HG03342 (cell line): Measurements from ENCODE around the gene ERFL.

Source experiments
- ATAC-seq: cut with Tn5 transposase; IDR thresholded peaks from one replicate; pipeline ENCODE4 v1.9.1; 2021; ENCODE audit warnings: mild to moderate bottlenecking, moderate library complexity; ENCODE audit not compliant: unreplicated experiment

Gene ERFL

GRCh38 chr19:41901707-41902360 lies 26.4 kb downstream of the ERFL start:
- ATAC-seq = no peak

DNA sequence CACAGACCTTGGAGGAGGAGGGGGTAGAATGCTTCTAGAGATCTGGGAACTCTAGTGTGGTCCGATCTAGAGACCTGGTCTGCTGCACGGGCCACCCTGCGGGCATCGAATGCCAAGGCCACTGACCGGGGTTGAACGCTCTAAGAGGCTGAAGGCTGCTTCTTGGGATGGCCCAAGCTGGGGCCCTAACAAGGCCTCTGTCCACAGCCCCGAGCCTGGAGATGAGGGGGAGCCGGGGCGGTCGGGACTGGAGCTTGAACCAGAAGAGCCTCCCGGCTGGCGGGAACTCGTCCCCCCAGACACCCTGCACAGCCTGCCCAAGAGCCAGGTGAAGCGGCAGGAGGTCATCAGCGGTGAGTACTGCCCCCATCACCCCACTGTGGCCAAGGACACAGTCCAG lies 30.0 kb downstream of the ERFL start:
- no peak for ATAC-seq

DNA sequence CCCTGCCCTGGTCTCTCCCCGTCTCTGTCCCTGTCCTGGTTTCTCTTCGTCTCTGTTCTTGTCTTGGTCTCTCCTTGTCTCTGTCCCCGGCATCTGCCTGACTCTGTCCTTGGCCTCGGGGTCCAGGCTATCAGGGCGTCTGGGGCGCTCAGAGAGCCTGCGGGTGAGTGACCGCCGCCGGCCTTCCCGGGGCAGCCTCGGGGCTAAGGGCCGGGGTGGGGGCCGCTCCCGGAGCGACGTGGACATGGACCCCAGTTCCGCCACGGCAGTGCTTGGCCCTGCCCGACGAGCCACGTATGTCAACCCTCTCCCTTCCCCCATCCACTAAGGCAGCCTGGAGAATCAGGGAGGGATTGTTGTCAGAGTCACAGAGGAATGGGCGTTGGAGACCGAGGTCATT lies 30.4 kb downstream of the ERFL start:
- ATAC-seq = no peak

- ATAC-seq = no peak
These were observed 31.1 kb downstream of the ERFL start for GRCh38 chr19:41897181-41897580.

- no peak for ATAC-seq
These were observed 31.7 kb downstream of the ERFL start for GRCh38 chr19:41896581-41896942.

GRCh38 chr19:41895745-41896580 lies 32.3 kb downstream of the ERFL start:
- no peak for ATAC-seq

DNA sequence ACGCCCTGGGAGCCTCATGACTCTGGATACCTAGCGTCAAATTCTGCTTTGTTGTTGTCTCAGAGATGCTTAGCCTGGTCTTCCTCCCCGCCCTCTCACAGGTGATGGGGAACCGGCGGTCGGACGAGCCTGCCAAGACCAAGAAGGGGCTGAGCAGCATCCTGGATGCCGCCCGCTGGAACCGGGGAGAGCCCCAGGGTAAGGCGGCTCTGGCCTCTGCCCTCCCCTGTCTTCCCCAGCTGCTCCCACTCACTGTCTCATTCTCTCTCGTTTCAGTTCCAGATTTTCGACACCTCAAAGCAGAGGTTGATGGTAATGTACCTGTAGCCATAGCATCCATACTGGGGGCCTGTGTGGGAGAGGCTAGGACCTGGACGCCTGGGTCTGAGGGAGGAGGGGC lies 33.9 kb downstream of the ERFL start:
- no peak for ATAC-seq

DNA sequence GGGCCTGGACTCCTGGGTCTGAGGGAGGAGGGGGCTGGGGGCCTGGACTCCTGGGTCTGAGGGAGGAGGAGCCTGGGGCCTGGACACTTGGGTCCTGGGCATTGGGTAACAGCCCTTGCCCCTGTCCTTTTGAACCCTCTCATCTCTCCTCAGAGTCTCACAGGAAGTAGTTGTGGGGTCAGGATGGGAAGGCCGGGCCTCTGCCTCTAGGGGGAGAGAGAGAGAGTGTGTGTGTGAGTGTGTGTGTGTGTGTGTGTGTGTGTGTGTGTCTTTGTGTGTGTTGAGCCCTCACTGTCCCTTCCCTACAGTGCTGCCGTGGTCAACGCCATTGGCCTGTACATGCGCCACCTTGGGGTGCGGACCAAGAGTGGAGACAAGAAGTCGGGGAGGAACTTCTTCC lies 34.4 kb downstream of the ERFL start:
- no peak for ATAC-seq

- no peak for ATAC-seq
These were observed 35.9 kb downstream of the ERFL start for GRCh38 chr19:41892173-41892902.

DNA sequence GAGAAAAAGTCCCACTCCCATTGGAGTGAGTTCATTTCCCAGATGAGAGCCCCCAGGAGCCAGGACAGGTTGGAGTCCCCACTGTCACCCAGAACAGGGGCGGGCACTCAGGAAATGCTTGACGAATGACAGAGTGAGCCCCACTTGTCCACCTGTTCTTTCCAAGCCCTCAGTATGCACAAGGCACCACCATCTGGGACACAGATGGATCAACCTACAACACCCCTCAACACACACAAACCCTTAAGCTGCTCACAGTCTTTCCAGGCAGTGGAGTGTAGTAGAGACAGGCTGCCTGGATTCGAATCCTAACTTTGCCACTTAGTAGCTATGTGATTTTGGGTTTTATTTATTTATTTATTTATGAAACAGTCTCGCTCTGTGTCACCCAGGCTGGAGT lies 37.3 kb downstream of the ERFL start:
- ATAC-seq = no peak

- no peak for ATAC-seq
These were observed 38.4 kb downstream of the ERFL start for GRCh38 chr19:41889896-41890295.

GRCh38 chr19:41888926-41889325 lies 39.3 kb downstream of the ERFL start:
- ATAC-seq = no peak

- no peak for ATAC-seq
These were observed 40.4 kb downstream of the ERFL start for GRCh38 chr19:41887711-41888382.

- no peak for ATAC-seq
These were observed 41.2 kb downstream of the ERFL start for GRCh38 chr19:41886761-41887710.

GRCh38 chr19:41883821-41884733 lies 44.2 kb downstream of the ERFL start:
- ATAC-seq = peak; percentile 69

DNA sequence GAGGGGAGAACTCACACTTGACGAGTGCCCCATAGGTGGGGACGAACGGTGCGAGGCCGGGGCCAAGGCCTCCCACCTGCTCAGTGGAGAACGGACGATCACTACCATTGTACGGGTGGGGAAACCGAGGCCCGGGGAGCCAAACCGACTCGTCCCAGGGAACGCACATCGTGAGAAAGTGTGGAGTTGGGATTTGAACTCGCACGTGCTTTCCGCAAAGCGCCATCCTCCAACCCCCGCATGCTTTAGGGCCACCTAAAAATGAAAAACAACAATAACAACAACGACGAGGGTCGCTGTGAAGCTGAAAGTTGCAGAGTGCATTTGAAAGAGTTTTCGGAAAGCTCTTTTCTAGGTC lies 44.8 kb downstream of the ERFL start:
- no peak for ATAC-seq

DNA sequence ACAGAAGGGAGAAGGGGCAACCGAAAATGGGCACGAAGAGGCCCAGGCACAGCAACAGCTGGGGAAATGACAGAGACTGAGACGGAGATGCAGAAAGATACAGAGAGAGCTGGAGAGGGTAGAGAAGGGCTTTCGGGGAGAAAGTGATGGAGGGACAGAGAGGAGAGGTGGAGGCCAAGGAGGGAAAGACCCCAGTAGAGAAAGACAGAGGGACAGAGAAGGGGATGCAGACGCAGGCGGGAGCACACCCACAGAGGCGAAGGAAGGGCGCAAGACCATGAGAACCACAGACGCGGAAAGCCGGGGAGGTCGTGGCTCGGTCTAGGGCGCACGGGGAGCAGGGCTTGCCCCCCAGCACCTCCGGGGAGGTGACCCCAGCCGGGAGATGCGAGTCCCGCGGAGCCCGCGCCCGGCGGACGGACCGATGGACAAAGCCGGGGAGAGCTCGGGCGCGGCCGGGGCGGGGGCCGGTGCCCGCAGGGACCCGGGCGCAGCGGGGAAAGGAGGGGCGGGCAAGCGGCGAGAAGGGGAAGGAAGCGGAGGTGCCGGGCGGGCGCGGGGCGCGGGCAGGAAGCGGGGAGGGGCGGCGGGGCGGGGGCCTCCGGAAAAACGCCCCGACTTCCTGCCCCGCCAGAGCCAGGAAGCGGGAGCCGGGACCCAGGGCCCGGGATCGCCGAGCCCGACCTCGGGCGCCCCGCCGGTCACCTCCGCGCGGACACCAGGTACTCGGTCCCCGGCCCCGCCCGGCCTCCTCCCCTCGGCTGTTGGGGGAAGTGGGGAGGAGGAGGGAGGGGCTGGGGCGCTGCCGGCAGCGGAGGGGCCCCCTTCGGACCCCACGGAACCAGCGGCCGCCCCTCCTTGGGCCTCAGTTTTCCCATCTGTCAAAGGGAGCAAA lies 45.4 kb downstream of the ERFL start, which contains the start of gene ARHGEF1:
TSS of gene ARHGEF1 (plus strand) at position 617 of the 895 bp plus-strand sequence. CDS start 4,899 bp downstream, outside the sequence.
- no peak for ATAC-seq

DNA sequence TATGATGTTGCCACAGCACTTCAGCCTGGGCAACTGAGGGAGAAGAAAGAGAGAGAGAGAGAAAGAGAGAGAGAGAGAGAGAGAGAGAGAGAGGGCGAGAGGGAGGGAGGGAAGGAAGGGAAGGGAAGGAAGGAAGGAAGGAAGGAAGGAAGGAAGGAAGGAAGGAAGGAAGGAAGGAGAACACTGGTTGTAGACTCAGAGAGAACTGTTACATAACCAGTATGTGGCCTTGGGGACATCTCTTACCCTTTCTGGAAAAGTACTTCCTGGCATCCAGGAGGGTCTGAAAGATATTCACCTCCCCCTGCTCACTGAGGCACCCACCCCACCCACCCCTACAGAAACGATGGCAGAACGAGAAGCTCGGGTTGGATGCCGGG lies 47.9 kb downstream of the ERFL start:
- no peak for ATAC-seq
